ENCODE measurements around the gene DEPP1. TPM values are rescaled to one million over a fixed set of nuclear protein-coding genes. Genes with fewer than 3 reads are reported as not detected.

The DEPP1 gene
- polyA plus RNA-seq, 1 donor from 2014 or later: 4.3 TPM

- Histone ChIP-seq H3K4me2 (ENCODE audit: low read length) (no peak overlapping the region), H3K27ac (ENCODE audit: low read length) (no peak overlapping the region), H3K9ac (ENCODE audit: low read length) (no peak overlapping the region), H2AFZ (ENCODE audit: low read depth, low read length) (no peak overlapping the region), H3K79me2 (replicated peaks; ENCODE audit: insufficient read depth, low read length) (no peaks in the 10 kb centered on the region), H3K4me3 (ENCODE audit: low read length) (no peak overlapping the region), H3K36me3 (ENCODE audit: insufficient read depth, low read length) (no peaks in the 10 kb centered on the region), H3F3A (ENCODE audit: insufficient read depth, low read length, poor library complexity, severe bottlenecking) (no peaks in the 10 kb centered on the region), H3K9me2 (ENCODE audit: insufficient read depth, low read length) (no peaks in the 10 kb centered on the region), H3K9me3 (ENCODE audit: low read length) (no peaks in the 10 kb centered on the region), H3K27me3 (ENCODE audit: insufficient read depth, low read depth, low read length) (no peaks in the 10 kb centered on the region), H4K20me1 (ENCODE audit: insufficient read depth) (no peaks in the 10 kb centered on the region)
- TF ChIP-seq EZH2 (IDR thresholded peaks at IDR 0.05; ENCODE audit: borderline replicate concordance, insufficient read depth, low read length, poor library complexity, severe bottlenecking): no peak
- TF ChIP-seq, protein P1, sequence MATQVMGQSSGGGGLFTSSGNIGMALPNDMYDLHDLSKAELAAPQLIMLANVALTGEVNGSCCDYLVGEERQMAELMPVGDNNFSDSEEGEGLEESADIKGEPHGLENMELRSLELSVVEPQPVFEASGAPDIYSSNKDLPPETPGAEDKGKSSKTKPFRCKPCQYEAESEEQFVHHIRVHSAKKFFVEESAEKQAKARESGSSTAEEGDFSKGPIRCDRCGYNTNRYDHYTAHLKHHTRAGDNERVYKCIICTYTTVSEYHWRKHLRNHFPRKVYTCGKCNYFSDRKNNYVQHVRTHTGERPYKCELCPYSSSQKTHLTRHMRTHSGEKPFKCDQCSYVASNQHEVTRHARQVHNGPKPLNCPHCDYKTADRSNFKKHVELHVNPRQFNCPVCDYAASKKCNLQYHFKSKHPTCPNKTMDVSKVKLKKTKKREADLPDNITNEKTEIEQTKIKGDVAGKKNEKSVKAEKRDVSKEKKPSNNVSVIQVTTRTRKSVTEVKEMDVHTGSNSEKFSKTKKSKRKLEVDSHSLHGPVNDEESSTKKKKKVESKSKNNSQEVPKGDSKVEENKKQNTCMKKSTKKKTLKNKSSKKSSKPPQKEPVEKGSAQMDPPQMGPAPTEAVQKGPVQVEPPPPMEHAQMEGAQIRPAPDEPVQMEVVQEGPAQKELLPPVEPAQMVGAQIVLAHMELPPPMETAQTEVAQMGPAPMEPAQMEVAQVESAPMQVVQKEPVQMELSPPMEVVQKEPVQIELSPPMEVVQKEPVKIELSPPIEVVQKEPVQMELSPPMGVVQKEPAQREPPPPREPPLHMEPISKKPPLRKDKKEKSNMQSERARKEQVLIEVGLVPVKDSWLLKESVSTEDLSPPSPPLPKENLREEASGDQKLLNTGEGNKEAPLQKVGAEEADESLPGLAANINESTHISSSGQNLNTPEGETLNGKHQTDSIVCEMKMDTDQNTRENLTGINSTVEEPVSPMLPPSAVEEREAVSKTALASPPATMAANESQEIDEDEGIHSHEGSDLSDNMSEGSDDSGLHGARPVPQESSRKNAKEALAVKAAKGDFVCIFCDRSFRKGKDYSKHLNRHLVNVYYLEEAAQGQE (IDR thresholded peaks at IDR 0.05; ENCODE audit: borderline replicate concordance): no peak
- TF ChIP-seq EP300 (conservative IDR thresholded peaks at IDR 0.05; ENCODE audit: poor library complexity, severe bottlenecking): no peak
- no peak for TF ChIP-seq RAD21 (conservative IDR thresholded peaks at IDR 0.05)
- no peak for TF ChIP-seq CTCF (IDR thresholded peaks at IDR 0.05; ENCODE audit: poor library complexity, severe bottlenecking)
- TF ChIP-seq TAF1 (IDR thresholded peaks at IDR 0.05; ENCODE audit: low read depth): no peak
- TF ChIP-seq POLR2AphosphoS5 (IDR thresholded peaks at IDR 0.05): no peak
- no peak for TF ChIP-seq SMC3 (conservative IDR thresholded peaks at IDR 0.05; ENCODE audit: poor library complexity)
- TF ChIP-seq MXI1 (conservative IDR thresholded peaks at IDR 0.05; ENCODE audit: poor library complexity, severe bottlenecking): no peak
Measured at GRCh38 chr10:44937196-44938005, 41.2 kb downstream of the DEPP1 start.

- no peaks in the 10 kb centered on the region for H3K9me3 ChIP-seq (ENCODE audit: low read length)
- no peak overlapping the region for H3K27ac ChIP-seq (ENCODE audit: low read length)
- no peaks in the 10 kb centered on the region for H3K9me2 ChIP-seq (ENCODE audit: insufficient read depth, low read length)
- no peaks in the 10 kb centered on the region for H3K27me3 ChIP-seq (ENCODE audit: insufficient read depth, low read depth, low read length)
- H3K9ac ChIP-seq (ENCODE audit: low read length): no peak overlapping the region
- no peak overlapping the region for H3K4me2 ChIP-seq (ENCODE audit: low read length)
- H3K36me3 ChIP-seq (ENCODE audit: insufficient read depth, low read length): no peaks in the 10 kb centered on the region
- H3F3A ChIP-seq (ENCODE audit: insufficient read depth, low read length, poor library complexity, severe bottlenecking): no peaks in the 10 kb centered on the region
- no peak for TF ChIP-seq MXI1 (conservative IDR thresholded peaks at IDR 0.05; ENCODE audit: poor library complexity, severe bottlenecking)
- TF ChIP-seq EP300 (conservative IDR thresholded peaks at IDR 0.05; ENCODE audit: poor library complexity, severe bottlenecking): no peak
- TF ChIP-seq TAF1 (IDR thresholded peaks at IDR 0.05; ENCODE audit: low read depth): no peak
- H3K79me2 ChIP-seq (replicated peaks; ENCODE audit: insufficient read depth, low read length): no peaks in the 10 kb centered on the region
- no peak overlapping the region for H3K4me3 ChIP-seq (ENCODE audit: low read length)
- H4K20me1 ChIP-seq (ENCODE audit: insufficient read depth): no peaks in the 10 kb centered on the region
- H2AFZ ChIP-seq (ENCODE audit: low read depth, low read length): no peak overlapping the region
Measured at GRCh38 chr10:44936314-44936975, 42.2 kb downstream of the DEPP1 start.
